Mesenchymal stem cell (in vitro differentiated cells and primary cell): ENCODE measurements around the gene ADAMTS17.

Source experiments
- DNase-seq: peaks from one replicate; pipeline ENCODE4 v3.0.0-alpha.2; 2013
- H2AFZ ChIP-seq: one replicate; pipeline ENCODE4 v1.6.1; 2013; ENCODE audit warnings: low read depth, mild to moderate bottlenecking, control low read depth, inconsistent platforms, low read length, moderate library complexity
- H2AK5ac ChIP-seq: 2 replicates; pipeline ENCODE4 v1.6.1; 2013; ENCODE audit warnings: low read length, moderate library complexity, mild to moderate bottlenecking, inconsistent platforms; ENCODE audit not compliant: severe bottlenecking
- H2BK120ac ChIP-seq: one replicate; pipeline ENCODE4 v1.6.1; 2013; ENCODE audit warnings: low read depth, mild to moderate bottlenecking, inconsistent platforms, low read length, moderate library complexity
- H2BK12ac ChIP-seq, 2 experiments: one replicate each; pipeline ENCODE4 v1.6.1; 2013; ENCODE audit warnings: inconsistent platforms in 2 of 2, low read length in 2 of 2, mild to moderate bottlenecking in 2 of 2, moderate library complexity in 2 of 2, control low read depth in 1 of 2
- H2BK15ac ChIP-seq: one replicate; pipeline ENCODE4 v1.6.1; 2013; ENCODE audit warnings: mild to moderate bottlenecking, low read depth, inconsistent platforms; ENCODE audit not compliant: poor library complexity, severe bottlenecking
- H2BK5ac ChIP-seq: 2 replicates; pipeline ENCODE4 v1.6.1; 2013; ENCODE audit warnings: low read depth, mild to moderate bottlenecking, low read length, control low read depth, inconsistent platforms; ENCODE audit not compliant: poor library complexity, severe bottlenecking
- H3K14ac ChIP-seq, 2 experiments: one replicate each; pipeline ENCODE4 v1.6.1; 2013; ENCODE audit warnings: inconsistent platforms in 2 of 2, low read length in 2 of 2, control low read depth in 1 of 2, mild to moderate bottlenecking in 1 of 2, moderate library complexity in 1 of 2
- H3K18ac ChIP-seq, 2 experiments: one replicate each; pipeline ENCODE4 v1.6.1; 2013; ENCODE audit warnings: inconsistent platforms in 2 of 2, low read length in 2 of 2, control low read depth in 1 of 2, low read depth in 1 of 2, mild to moderate bottlenecking in 1 of 2
- H3K23ac ChIP-seq, 2 experiments: one replicate each; pipeline ENCODE4 v1.6.1; 2013; ENCODE audit warnings: inconsistent platforms in 2 of 2, low read length in 2 of 2, mild to moderate bottlenecking in 2 of 2, moderate library complexity in 2 of 2, control low read depth in 1 of 2
- H3K27ac ChIP-seq: 2 replicates; pipeline ENCODE4 v1.5.1; 2013; ENCODE audit warnings: mild to moderate bottlenecking, moderate library complexity, low read length, control low read depth, inconsistent platforms; ENCODE audit not compliant: poor library complexity, severe bottlenecking
- H3K27me3 ChIP-seq, 2 experiments: 2 replicates each; pipeline versions ENCODE4 v1.6.1 to v1.7.0; 2013; ENCODE audit warnings: low read length in 2 of 2, mild to moderate bottlenecking in 2 of 2, moderate library complexity in 2 of 2, control low read depth in 1 of 2, inconsistent platforms in 1 of 2; ENCODE audit not compliant: control insufficient read depth in 1 of 2, insufficient read depth in 1 of 2
- H3K36me3 ChIP-seq, 2 experiments: 2 replicates each; pipeline versions ENCODE4 v1.6.1 to v1.7.0; 2013; ENCODE audit warnings: low read length in 2 of 2, control low read depth in 1 of 2, inconsistent platforms in 1 of 2, low read depth in 1 of 2, mild to moderate bottlenecking in 1 of 2; ENCODE audit not compliant: insufficient read depth in 2 of 2, control insufficient read depth in 1 of 2
- H3K4ac ChIP-seq, 2 experiments: one replicate each; pipeline ENCODE4 v1.6.1; 2013; ENCODE audit warnings: inconsistent platforms in 2 of 2, low read length in 2 of 2, mild to moderate bottlenecking in 2 of 2, moderate library complexity in 2 of 2, control low read depth in 1 of 2, low read depth in 1 of 2
- H3K4me1 ChIP-seq: 2 replicates; pipeline ENCODE4 v1.6.1; 2013; ENCODE audit warnings: low read depth, low read length, control low read depth; ENCODE audit not compliant: control insufficient read depth, insufficient read depth
- H3K4me2 ChIP-seq: 2 replicates; pipeline ENCODE4 v1.6.1; 2013; ENCODE audit warnings: low read length, mild to moderate bottlenecking, inconsistent platforms; ENCODE audit not compliant: poor library complexity, severe bottlenecking
- H3K4me3 ChIP-seq, 2 experiments: 2 replicates each; pipeline versions ENCODE4 v1.5.1 to v1.7.0; 2013; ENCODE audit warnings: low read length in 2 of 2, mild to moderate bottlenecking in 2 of 2, control low read depth in 1 of 2, low read depth in 1 of 2; ENCODE audit not compliant: insufficient read depth in 1 of 2
- H3K79me1 ChIP-seq: replicated peaks from 2 replicates; pipeline ENCODE4 v1.6.1; 2013; ENCODE audit warnings: mild to moderate bottlenecking, control low read depth, low read length, inconsistent platforms; ENCODE audit not compliant: poor library complexity, severe bottlenecking
- H3K9ac ChIP-seq: 2 replicates; pipeline ENCODE4 v1.7.0; 2013; ENCODE audit warnings: mild to moderate bottlenecking, low read length, moderate library complexity
- H3K9me3 ChIP-seq: 2 replicates; pipeline ENCODE4 v1.7.0; 2013; ENCODE audit warnings: mild to moderate bottlenecking, low read length; ENCODE audit not compliant: control insufficient read depth
- H4K8ac ChIP-seq: one replicate; pipeline ENCODE4 v1.6.1; 2013; ENCODE audit warnings: inconsistent platforms, mild to moderate bottlenecking, low read length, moderate library complexity
- H4K91ac ChIP-seq: one replicate; pipeline ENCODE4 v1.6.1; 2013; ENCODE audit warnings: mild to moderate bottlenecking, low read length, inconsistent platforms
- WGBS: methylation state at CpG from one replicate; pipeline ENCODE4 v1.1.7; 2013; ENCODE audit warnings: mixed read lengths; 5-methylcytosine and 5-hydroxymethylcytosine counted together

Gene ADAMTS17

GRCh38 chr15:100160953-100161352 lies 180.8 kb downstream of the ADAMTS17 start:
- H4K8ac ChIP-seq = no peak overlapping the region
- no peaks in the 10 kb centered on the region for H3K4me1 ChIP-seq
- no peak overlapping the region for H2AFZ ChIP-seq
- H3K4me2 ChIP-seq = no peak overlapping the region
- no peak overlapping the region for H3K4me3 ChIP-seq
- no peak overlapping the region for H3K27ac ChIP-seq
- H3K27me3 ChIP-seq = peaks cover 0 to 9% of the 10 kb centered on the region in 2 experiments
- no peak overlapping the region for H3K18ac ChIP-seq
- no peak overlapping the region for H2BK12ac ChIP-seq
- H3K23ac ChIP-seq = no peak overlapping the region
- H2BK120ac ChIP-seq = no peak overlapping the region
- no peak overlapping the region for H3K4ac ChIP-seq
- H4K91ac ChIP-seq = no peak overlapping the region
- 79% methylated on average over 11 of the region's 11 CpGs for WGBS
- no peak overlapping the region for H2AK5ac ChIP-seq
- H3K79me1 ChIP-seq = no peaks in the 10 kb centered on the region
- DNase-seq = no peak
- H2BK5ac ChIP-seq = no peak overlapping the region
- no peak overlapping the region for H3K14ac ChIP-seq
- H3K9ac ChIP-seq = no peak overlapping the region
- H2BK15ac ChIP-seq = no peak overlapping the region
- H3K9me3 ChIP-seq = no peaks in the 10 kb centered on the region
- H3K36me3 ChIP-seq = no peaks in the 10 kb centered on the region

GRCh38 chr15:100159436-100159835 lies 182.3 kb downstream of the ADAMTS17 start:
- Histone ChIP-seq H2AK5ac (no peak overlapping the region), H2BK15ac (no peak overlapping the region), H3K9ac (no peak overlapping the region), H2BK120ac (no peak overlapping the region), H2AFZ (no peak overlapping the region), H2BK5ac (no peak overlapping the region), H3K4me2 (no peak overlapping the region), H3K36me3 (no peaks in the 10 kb centered on the region), H3K27ac (no peak overlapping the region), H3K9me3 (no peaks in the 10 kb centered on the region), H3K4me1 (no peaks in the 10 kb centered on the region), H3K4me3 (no peak overlapping the region), H3K23ac (no peak overlapping the region), H4K8ac (no peak overlapping the region), H3K14ac (no peak overlapping the region), H4K91ac (no peak overlapping the region), H2BK12ac (no peak overlapping the region), H3K27me3 (peaks cover 0 to 6% of the 10 kb centered on the region in 2 experiments), H3K79me1 (no peaks in the 10 kb centered on the region), H3K4ac (no peak overlapping the region), H3K18ac (no peak overlapping the region)
- DNase-seq = no peak
- 52% methylated on average over 2 of the region's 2 CpGs for WGBS

DNA sequence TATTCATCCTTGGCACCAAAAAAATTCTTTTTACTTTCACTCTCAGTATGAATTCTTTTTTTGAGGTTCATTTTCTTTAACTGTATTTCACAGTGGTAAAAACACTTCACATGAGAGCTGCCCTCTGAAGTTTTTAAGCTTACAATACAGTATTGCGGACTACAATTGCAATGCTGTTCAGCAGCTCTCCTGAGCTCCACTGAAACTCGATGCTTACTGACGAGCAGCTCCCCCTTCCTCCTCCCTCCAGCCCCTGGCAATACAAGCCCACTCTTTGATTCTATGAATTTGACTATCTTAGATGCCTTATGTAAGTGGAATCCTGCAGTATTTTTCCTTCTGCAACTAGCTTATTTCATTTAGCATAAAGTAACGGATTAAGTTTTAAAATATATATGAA lies 183.4 kb downstream of the ADAMTS17 start:
- no peaks in the 10 kb centered on the region for H3K79me1 ChIP-seq
- no peaks in the 10 kb centered on the region for H3K36me3 ChIP-seq
- H3K18ac ChIP-seq = no peak overlapping the region
- no peak overlapping the region for H3K14ac ChIP-seq
- WGBS = 60% methylated on average over 3 of the region's 4 CpGs
- H4K91ac ChIP-seq = no peak overlapping the region
- H3K4me3 ChIP-seq = no peak overlapping the region
- H3K4me2 ChIP-seq = no peak overlapping the region
- H2BK15ac ChIP-seq = no peak overlapping the region
- no peak overlapping the region for H3K23ac ChIP-seq
- no peak overlapping the region for H3K4ac ChIP-seq
- H3K9me3 ChIP-seq = no peaks in the 10 kb centered on the region
- no peaks in the 10 kb centered on the region for H3K4me1 ChIP-seq
- H2BK5ac ChIP-seq = no peak overlapping the region
- H2AFZ ChIP-seq = no peak overlapping the region
- H3K27me3 ChIP-seq = peaks cover 0 to 6% of the 10 kb centered on the region in 2 experiments
- DNase-seq = no peak
- H4K8ac ChIP-seq = no peak overlapping the region
- H2BK12ac ChIP-seq = no peak overlapping the region
- no peak overlapping the region for H2BK120ac ChIP-seq
- no peak overlapping the region for H3K27ac ChIP-seq
- H2AK5ac ChIP-seq = no peak overlapping the region
- no peak overlapping the region for H3K9ac ChIP-seq

DNA sequence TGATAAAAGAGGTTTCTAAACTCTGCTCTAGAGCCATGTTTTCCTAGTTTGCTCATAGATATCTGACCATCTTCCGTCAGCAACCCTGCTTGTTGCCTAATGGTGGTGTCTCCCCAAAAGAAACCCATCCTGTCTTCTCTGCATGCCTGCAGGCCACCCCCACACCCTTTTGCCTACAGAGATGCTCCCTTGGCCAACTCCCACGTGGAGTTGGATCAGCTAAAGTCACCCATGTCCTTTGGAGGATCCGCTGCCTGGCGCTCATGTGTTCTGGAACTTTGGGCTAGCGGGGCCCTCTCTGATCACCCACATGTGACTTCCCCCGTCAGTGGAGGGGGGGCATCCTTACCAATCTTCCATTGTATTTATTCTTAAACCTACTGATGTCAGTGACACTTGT lies 185.6 kb downstream of the ADAMTS17 start:
- no peak overlapping the region for H3K14ac ChIP-seq
- H2BK5ac ChIP-seq = no peak overlapping the region
- H3K4me1 ChIP-seq = no peaks in the 10 kb centered on the region
- H2BK120ac ChIP-seq = no peak overlapping the region
- no peak overlapping the region for H3K4ac ChIP-seq
- H3K9me3 ChIP-seq = no peaks in the 10 kb centered on the region
- no peak overlapping the region for H3K27ac ChIP-seq
- H3K36me3 ChIP-seq = no peaks in the 10 kb centered on the region
- peaks cover 0 to 15% of the 10 kb centered on the region in 2 experiments for H3K27me3 ChIP-seq
- H3K79me1 ChIP-seq = no peaks in the 10 kb centered on the region
- H4K8ac ChIP-seq = no peak overlapping the region
- no peak for DNase-seq
- no peak overlapping the region for H3K18ac ChIP-seq
- no peak overlapping the region for H3K23ac ChIP-seq
- H3K9ac ChIP-seq = no peak overlapping the region
- H2BK15ac ChIP-seq = no peak overlapping the region
- no peak overlapping the region for H2AFZ ChIP-seq
- H4K91ac ChIP-seq = no peak overlapping the region
- H2BK12ac ChIP-seq = no peak overlapping the region
- H2AK5ac ChIP-seq = no peak overlapping the region
- 77% methylated on average over 5 of the region's 6 CpGs for WGBS
- H3K4me3 ChIP-seq = no peak overlapping the region
- no peak overlapping the region for H3K4me2 ChIP-seq
